ENCODE data around the gene ZNF646.

Gene ZNF646

GRCh38 chr16:31083981-31084380 is 9.8 kb downstream of the ZNF646 start:
- no peak overlapping the region for H3K14ac ChIP-seq (ENCODE audit: low read length)
- no peak overlapping the region for H2AFZ ChIP-seq (ENCODE audit: insufficient read depth, low read length, poor library complexity)
- no peak overlapping the region for H2BK5ac ChIP-seq (ENCODE audit: low read depth, low read length, poor library complexity)
- H2AK5ac ChIP-seq (ENCODE audit: low read length) = no peak overlapping the region
- H3K23ac ChIP-seq (ENCODE audit: low read length) = no peak overlapping the region
- no peaks in the 10 kb centered on the region for H3K9me3 ChIP-seq (ENCODE audit: insufficient read depth, low read depth, low read length)
- no peak overlapping the region for H3K4me3 ChIP-seq (ENCODE audit: low read depth, low read length)
- H2BK12ac ChIP-seq (ENCODE audit: low read length) = no peak overlapping the region
- H4K8ac ChIP-seq (ENCODE audit: low read depth, low read length) = no peak overlapping the region
- no peaks in the 10 kb centered on the region for H3K79me2 ChIP-seq (ENCODE audit: control insufficient read depth, insufficient read depth, low read length, poor library complexity)
- H3K18ac ChIP-seq (ENCODE audit: low read length) = no peak overlapping the region
- H3K4me1 ChIP-seq (ENCODE audit: control insufficient read depth in 1 of 2, insufficient read depth in 2 of 2, low read length in 2 of 2) = no peaks in the 10 kb centered on the region
- no peak overlapping the region for H3K4me2 ChIP-seq (ENCODE audit: low read length)
- WGBS (ENCODE audit: extremely low coverage, insufficient coverage, insufficient read length) = no CpG with 5 or more reads among the region's 13 CpGs
- no peak overlapping the region for H3K9ac ChIP-seq (ENCODE audit: low read length)
- H4K91ac ChIP-seq (ENCODE audit: low read depth, low read length) = no peak overlapping the region
- H2BK120ac ChIP-seq (ENCODE audit: insufficient read depth, low read length, poor library complexity) = no peak overlapping the region
- no peak for DNase-seq
- no peak overlapping the region for H3K4ac ChIP-seq (ENCODE audit: low read depth, low read length)
- H4K12ac ChIP-seq (ENCODE audit: low read depth, low read length) = no peak overlapping the region
- H3K27me3 ChIP-seq (ENCODE audit: insufficient read depth, low read length) = no peaks in the 10 kb centered on the region
- peaks cover 48 to 78% of the 10 kb centered on the region in 2 experiments for H3K36me3 ChIP-seq (ENCODE audit: control insufficient read depth in 1 of 2, insufficient read depth in 2 of 2, low read length in 2 of 2)
- H3K79me1 ChIP-seq (ENCODE audit: low read length) = no peaks in the 10 kb centered on the region
- H3K27ac ChIP-seq (ENCODE audit: low read depth, low read length) = no peak overlapping the region

- H3K79me1 ChIP-seq (ENCODE audit: low read length) = no peaks in the 10 kb centered on the region
- H4K8ac ChIP-seq (ENCODE audit: low read depth, low read length) = no peak overlapping the region
- no CpG with 5 or more reads among the region's 16 CpGs for WGBS (ENCODE audit: extremely low coverage, insufficient coverage, insufficient read length)
- H2AK5ac ChIP-seq (ENCODE audit: low read length) = no peak overlapping the region
- no peak overlapping the region for H2BK12ac ChIP-seq (ENCODE audit: low read length)
- H3K4me1 ChIP-seq (ENCODE audit: control insufficient read depth in 1 of 2, insufficient read depth in 2 of 2, low read length in 2 of 2) = no peaks in the 10 kb centered on the region
- no peak for DNase-seq
- H4K12ac ChIP-seq (ENCODE audit: low read depth, low read length) = no peak overlapping the region
- H3K36me3 ChIP-seq (ENCODE audit: control insufficient read depth in 1 of 2, insufficient read depth in 2 of 2, low read length in 2 of 2) = peaks cover 45 to 71% of the 10 kb centered on the region in 2 experiments
- H3K4ac ChIP-seq (ENCODE audit: low read depth, low read length) = no peak overlapping the region
- no peaks in the 10 kb centered on the region for H3K9me3 ChIP-seq (ENCODE audit: insufficient read depth, low read depth, low read length)
- H3K4me3 ChIP-seq (ENCODE audit: low read depth, low read length) = no peak overlapping the region
- H3K18ac ChIP-seq (ENCODE audit: low read length) = no peak overlapping the region
- no peaks in the 10 kb centered on the region for H3K79me2 ChIP-seq (ENCODE audit: control insufficient read depth, insufficient read depth, low read length, poor library complexity)
- H2BK120ac ChIP-seq (ENCODE audit: insufficient read depth, low read length, poor library complexity) = no peak overlapping the region
- no peak overlapping the region for H3K27ac ChIP-seq (ENCODE audit: low read depth, low read length)
- H3K14ac ChIP-seq (ENCODE audit: low read length) = no peak overlapping the region
- no peak overlapping the region for H2BK5ac ChIP-seq (ENCODE audit: low read depth, low read length, poor library complexity)
- H2AFZ ChIP-seq (ENCODE audit: insufficient read depth, low read length, poor library complexity) = no peak overlapping the region
- no peak overlapping the region for H3K23ac ChIP-seq (ENCODE audit: low read length)
- H3K27me3 ChIP-seq (ENCODE audit: insufficient read depth, low read length) = no peaks in the 10 kb centered on the region
- H3K9ac ChIP-seq (ENCODE audit: low read length) = no peak overlapping the region
- H4K91ac ChIP-seq (ENCODE audit: low read depth, low read length) = no peak overlapping the region
- H3K4me2 ChIP-seq (ENCODE audit: low read length) = no peak overlapping the region
Measured at GRCh38 chr16:31084584-31085302, 10.5 kb downstream of the ZNF646 start.

GRCh38 chr16:31085411-31085810 is 11.2 kb downstream of the ZNF646 start:
- Histone ChIP-seq H3K4me3 (ENCODE audit: low read depth, low read length) (no peak overlapping the region), H4K8ac (ENCODE audit: low read depth, low read length) (no peak overlapping the region), H3K4ac (ENCODE audit: low read depth, low read length) (no peak overlapping the region), H2AFZ (ENCODE audit: insufficient read depth, low read length, poor library complexity) (no peak overlapping the region), H3K4me1 (ENCODE audit: control insufficient read depth in 1 of 2, insufficient read depth in 2 of 2, low read length in 2 of 2) (no peaks in the 10 kb centered on the region), H3K23ac (ENCODE audit: low read length) (no peak overlapping the region), H3K79me1 (ENCODE audit: low read length) (no peaks in the 10 kb centered on the region), H3K79me2 (ENCODE audit: control insufficient read depth, insufficient read depth, low read length, poor library complexity) (no peaks in the 10 kb centered on the region), H3K27me3 (ENCODE audit: insufficient read depth, low read length) (no peaks in the 10 kb centered on the region), H3K36me3 (ENCODE audit: control insufficient read depth in 1 of 2, insufficient read depth in 2 of 2, low read length in 2 of 2) (peaks cover 41 to 65% of the 10 kb centered on the region in 2 experiments), H4K12ac (ENCODE audit: low read depth, low read length) (no peak overlapping the region), H2BK120ac (ENCODE audit: insufficient read depth, low read length, poor library complexity) (no peak overlapping the region), H2AK5ac (ENCODE audit: low read length) (no peak overlapping the region), H4K91ac (ENCODE audit: low read depth, low read length) (no peak overlapping the region), H3K4me2 (ENCODE audit: low read length) (no peak overlapping the region), H3K27ac (ENCODE audit: low read depth, low read length) (no peak overlapping the region), H2BK5ac (ENCODE audit: low read depth, low read length, poor library complexity) (no peak overlapping the region), H3K9me3 (ENCODE audit: insufficient read depth, low read depth, low read length) (no peaks in the 10 kb centered on the region), H3K9ac (ENCODE audit: low read length) (no peak overlapping the region), H3K18ac (ENCODE audit: low read length) (no peak overlapping the region), H3K14ac (ENCODE audit: low read length) (no peak overlapping the region), H2BK12ac (ENCODE audit: low read length) (no peak overlapping the region)
- no CpG with 5 or more reads among the region's 8 CpGs for WGBS (ENCODE audit: extremely low coverage, insufficient coverage, insufficient read length)
- DNase-seq = no peak

GRCh38 chr16:31085873-31086628 is 11.8 kb downstream of the ZNF646 start:
- Histone ChIP-seq H4K12ac (ENCODE audit: low read depth, low read length) (no peak overlapping the region), H2AK5ac (ENCODE audit: low read length) (no peak overlapping the region), H3K4me2 (ENCODE audit: low read length) (no peak overlapping the region), H3K4me3 (ENCODE audit: low read depth, low read length) (no peak overlapping the region), H3K27me3 (ENCODE audit: insufficient read depth, low read length) (no peaks in the 10 kb centered on the region), H3K9ac (ENCODE audit: low read length) (no peak overlapping the region), H3K27ac (ENCODE audit: low read depth, low read length) (no peak overlapping the region), H2BK120ac (ENCODE audit: insufficient read depth, low read length, poor library complexity) (no peak overlapping the region), H2AFZ (ENCODE audit: insufficient read depth, low read length, poor library complexity) (no peak overlapping the region), H2BK12ac (ENCODE audit: low read length) (no peak overlapping the region), H3K23ac (ENCODE audit: low read length) (no peak overlapping the region), H3K18ac (ENCODE audit: low read length) (no peak overlapping the region), H3K36me3 (ENCODE audit: control insufficient read depth in 1 of 2, insufficient read depth in 2 of 2, low read length in 2 of 2) (peaks cover 41 to 65% of the 10 kb centered on the region in 2 experiments), H3K4me1 (ENCODE audit: control insufficient read depth in 1 of 2, insufficient read depth in 2 of 2, low read length in 2 of 2) (no peaks in the 10 kb centered on the region), H3K79me2 (ENCODE audit: control insufficient read depth, insufficient read depth, low read length, poor library complexity) (no peaks in the 10 kb centered on the region), H3K14ac (ENCODE audit: low read length) (no peak overlapping the region), H3K79me1 (ENCODE audit: low read length) (no peaks in the 10 kb centered on the region), H3K9me3 (ENCODE audit: insufficient read depth, low read depth, low read length) (no peaks in the 10 kb centered on the region), H3K4ac (ENCODE audit: low read depth, low read length) (no peak overlapping the region), H2BK5ac (ENCODE audit: low read depth, low read length, poor library complexity) (no peak overlapping the region), H4K91ac (ENCODE audit: low read depth, low read length) (no peak overlapping the region), H4K8ac (ENCODE audit: low read depth, low read length) (no peak overlapping the region)
- DNase-seq = no peak
- no CpG with 5 or more reads among the region's 18 CpGs for WGBS (ENCODE audit: extremely low coverage, insufficient coverage, insufficient read length)

Measured in trophoblast cell (in vitro differentiated cells and primary cell).